GM12801 (cell line): ENCODE results near the gene DOK5.

ENCODE experiments used
- TF ChIP-seq, protein P1 (sequence below): IDR thresholded peaks from one replicate; pipeline ENCODE4 v1.5.1; 2011; ENCODE audit warnings: control low read depth; ENCODE audit not compliant: insufficient read length; ENCODE audit errors: extremely low read depth

Gene DOK5

GRCh38 chr20:54566031-54566688 lies 90.8 kb downstream of the DOK5 start:
- TF ChIP-seq, protein P1, sequence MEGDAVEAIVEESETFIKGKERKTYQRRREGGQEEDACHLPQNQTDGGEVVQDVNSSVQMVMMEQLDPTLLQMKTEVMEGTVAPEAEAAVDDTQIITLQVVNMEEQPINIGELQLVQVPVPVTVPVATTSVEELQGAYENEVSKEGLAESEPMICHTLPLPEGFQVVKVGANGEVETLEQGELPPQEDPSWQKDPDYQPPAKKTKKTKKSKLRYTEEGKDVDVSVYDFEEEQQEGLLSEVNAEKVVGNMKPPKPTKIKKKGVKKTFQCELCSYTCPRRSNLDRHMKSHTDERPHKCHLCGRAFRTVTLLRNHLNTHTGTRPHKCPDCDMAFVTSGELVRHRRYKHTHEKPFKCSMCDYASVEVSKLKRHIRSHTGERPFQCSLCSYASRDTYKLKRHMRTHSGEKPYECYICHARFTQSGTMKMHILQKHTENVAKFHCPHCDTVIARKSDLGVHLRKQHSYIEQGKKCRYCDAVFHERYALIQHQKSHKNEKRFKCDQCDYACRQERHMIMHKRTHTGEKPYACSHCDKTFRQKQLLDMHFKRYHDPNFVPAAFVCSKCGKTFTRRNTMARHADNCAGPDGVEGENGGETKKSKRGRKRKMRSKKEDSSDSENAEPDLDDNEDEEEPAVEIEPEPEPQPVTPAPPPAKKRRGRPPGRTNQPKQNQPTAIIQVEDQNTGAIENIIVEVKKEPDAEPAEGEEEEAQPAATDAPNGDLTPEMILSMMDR, result no peak

DNA sequence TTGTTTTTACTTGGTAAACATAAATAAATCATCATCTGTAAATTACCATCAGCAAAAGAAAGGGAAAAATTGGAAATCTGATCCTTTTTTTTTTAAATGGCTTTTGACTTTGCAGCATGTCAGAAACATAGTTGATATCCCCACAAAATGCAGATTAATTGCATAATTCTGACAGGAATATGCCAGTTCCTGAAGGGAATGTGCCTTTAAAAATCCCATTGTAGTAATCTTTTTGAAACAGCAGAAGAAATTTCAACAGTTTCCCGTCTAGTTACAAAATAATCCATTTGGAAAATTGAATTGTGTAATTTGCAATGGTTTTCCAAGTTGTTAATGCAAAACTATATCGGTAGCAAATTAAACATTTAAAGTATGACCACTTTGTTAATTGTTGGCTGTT lies 95.2 kb downstream of the DOK5 start:
- TF ChIP-seq, protein P1, result no peak

GRCh38 chr20:54572665-54573435 lies 97.5 kb downstream of the DOK5 start:
- TF ChIP-seq, protein P1, result no peak

DNA sequence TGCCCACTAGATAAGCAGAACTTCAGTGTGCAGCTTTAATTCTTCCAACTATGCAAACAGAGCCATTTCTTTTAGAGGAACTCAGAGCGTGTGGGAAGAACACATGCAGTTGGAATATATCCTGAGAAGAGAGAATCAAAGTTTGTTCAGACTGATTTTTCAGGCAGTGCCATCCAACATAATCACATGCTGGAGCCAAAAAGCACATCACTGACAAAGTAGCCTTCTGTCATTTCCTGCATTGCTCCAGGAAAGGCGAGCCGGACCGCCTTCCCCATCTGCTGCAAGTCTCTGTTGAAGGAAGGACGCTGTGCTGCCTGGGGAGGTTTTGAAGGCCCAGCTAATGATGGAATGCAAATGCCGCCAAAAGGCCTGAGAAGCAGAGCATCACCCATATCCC lies 98.4 kb downstream of the DOK5 start:
- TF ChIP-seq, protein P1, result no peak

- TF ChIP-seq, protein P1, result no peak
Measured at GRCh38 chr20:54576518-54576917, 101.1 kb downstream of the DOK5 start.

DNA sequence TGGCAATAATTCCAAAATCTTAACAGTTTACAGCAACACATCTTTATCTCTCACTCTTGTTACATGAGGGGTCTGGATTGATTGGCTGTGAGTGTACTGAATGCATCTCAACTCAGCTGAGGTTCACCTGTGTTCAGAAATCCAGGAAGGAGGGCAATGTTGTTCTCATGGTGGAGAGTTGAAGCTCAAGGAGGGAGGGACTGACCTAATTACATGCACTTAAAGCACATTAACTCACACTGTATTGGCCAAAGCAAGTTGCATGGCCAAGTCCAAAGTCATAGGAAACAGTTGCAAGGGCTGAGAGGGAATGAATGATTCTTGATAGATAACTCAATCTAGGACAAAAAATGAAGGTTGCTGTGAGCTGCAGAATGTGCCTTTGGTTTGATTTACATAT lies 102.2 kb downstream of the DOK5 start:
- TF ChIP-seq, protein P1, result no peak

DNA sequence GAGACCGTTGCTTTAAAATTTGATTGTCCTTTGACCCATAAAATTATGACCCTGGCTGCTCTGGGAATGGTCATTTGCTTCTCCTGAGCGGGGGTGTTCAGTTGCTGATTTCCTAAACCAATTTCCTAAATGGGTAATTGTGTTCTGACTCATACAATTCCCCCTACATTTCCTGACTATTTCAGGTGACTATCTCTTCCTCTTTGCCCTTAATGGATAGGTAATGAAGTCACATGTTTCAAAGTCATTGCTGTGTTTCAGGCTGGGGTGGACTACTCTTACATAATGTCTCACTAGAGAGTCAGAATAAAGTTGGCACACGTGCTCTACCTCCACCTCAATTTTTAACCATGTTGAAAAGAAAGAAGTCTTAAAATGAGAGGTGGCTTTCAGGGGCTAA lies 109.8 kb downstream of the DOK5 start:
- TF ChIP-seq, protein P1, result no peak
